ENCODE measurements around the gene MAP3K4.

The MAP3K4 gene

GRCh38 chr6:161061576-161061975 is 70.0 kb downstream of the MAP3K4 start:
- TF ChIP-seq CTCF (conservative IDR thresholded peaks at IDR 0.05; ENCODE audit: low read length) (no peak), EZH2phosphoT487 (IDR thresholded peaks at IDR 0.05; ENCODE audit: borderline replicate concordance) (no peak)
- Histone ChIP-seq H3K9me3 (ENCODE audit: insufficient read depth, low read depth, low read length) (no peaks in the 10 kb centered on the region), H3K4me3 (ENCODE audit: low read length, poor library complexity, severe bottlenecking) (no peak overlapping the region), H3K79me2 (ENCODE audit: insufficient read depth, low read length) (0 out of 2 replicates have a peak, but pooled peaks cover 8% of the 10 kb centered on the region), H3F3A (ENCODE audit: low read depth) (no peaks in the 10 kb centered on the region), H3K9ac (ENCODE audit: low read depth, low read length, poor library complexity, severe bottlenecking) (no peak overlapping the region), H4K20me1 (ENCODE audit: insufficient read depth, low read length, poor library complexity, severe bottlenecking) (no peaks in the 10 kb centered on the region), H3K4me2 (ENCODE audit: low read depth, low read length, poor library complexity, severe bottlenecking) (no peak overlapping the region), H3K27me3 (ENCODE audit: insufficient read depth, low read length, poor library complexity, severe bottlenecking) (no peaks in the 10 kb centered on the region), H2AFZ (ENCODE audit: low read length) (no peak overlapping the region), H3K4me1 (ENCODE audit: insufficient read depth, low read length, poor library complexity, severe bottlenecking) (no peaks in the 10 kb centered on the region), H3K9me2 (replicated peaks; ENCODE audit: low read depth, low read length) (no peaks in the 10 kb centered on the region), H3K36me3 (ENCODE audit: insufficient read depth, low read length) (peaks cover 3% of the 10 kb centered on the region; the same call in 1 of the 2 replicates)

DNA sequence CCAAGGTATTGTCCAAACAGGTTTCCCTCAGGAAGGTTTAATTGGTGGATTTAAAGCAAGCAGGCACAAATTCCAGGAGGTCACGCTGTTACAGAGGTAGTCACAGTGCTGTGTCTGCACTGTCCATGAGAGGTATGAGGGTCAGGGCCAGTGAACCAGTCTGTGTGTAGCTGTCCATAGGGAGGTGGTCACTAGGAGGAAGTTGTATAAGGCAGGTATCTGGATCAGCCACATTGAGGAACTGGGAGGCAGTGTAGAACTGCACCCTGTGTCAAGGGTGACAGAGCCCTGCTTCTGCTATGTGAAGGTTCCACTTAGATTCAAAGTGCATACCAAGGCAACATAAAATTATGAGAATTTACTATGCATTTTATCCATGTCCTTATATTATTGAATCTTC is 73.3 kb downstream of the MAP3K4 start:
- TF ChIP-seq CTCF (conservative IDR thresholded peaks at IDR 0.05; ENCODE audit: low read length): no peak
- TF ChIP-seq EZH2phosphoT487 (IDR thresholded peaks at IDR 0.05; ENCODE audit: borderline replicate concordance): no peak
- H3K4me1 ChIP-seq (ENCODE audit: insufficient read depth, low read length, poor library complexity, severe bottlenecking): peaks cover 15% of the 10 kb centered on the region
- H4K20me1 ChIP-seq (ENCODE audit: insufficient read depth, low read length, poor library complexity, severe bottlenecking): peaks cover 6% of the 10 kb centered on the region
- no peaks in the 10 kb centered on the region for H3F3A ChIP-seq (ENCODE audit: low read depth)
- no peaks in the 10 kb centered on the region for H3K27me3 ChIP-seq (ENCODE audit: insufficient read depth, low read length, poor library complexity, severe bottlenecking)
- H3K4me3 ChIP-seq (ENCODE audit: low read length, poor library complexity, severe bottlenecking): no peak overlapping the region
- no peak overlapping the region for H3K4me2 ChIP-seq (ENCODE audit: low read depth, low read length, poor library complexity, severe bottlenecking)
- peaks cover 11% of the 10 kb centered on the region; the same call in 1 of the 2 replicates for H3K79me2 ChIP-seq (ENCODE audit: insufficient read depth, low read length)
- H3K9ac ChIP-seq (ENCODE audit: low read depth, low read length, poor library complexity, severe bottlenecking): no peak overlapping the region
- no peaks in the 10 kb centered on the region for H3K9me3 ChIP-seq (ENCODE audit: insufficient read depth, low read depth, low read length)
- H3K9me2 ChIP-seq (replicated peaks; ENCODE audit: low read depth, low read length): no peaks in the 10 kb centered on the region
- H3K36me3 ChIP-seq (ENCODE audit: insufficient read depth, low read length): peaks cover 3% of the 10 kb centered on the region; the same call in 1 of the 2 replicates
- H2AFZ ChIP-seq (ENCODE audit: low read length): no peak overlapping the region

DNA sequence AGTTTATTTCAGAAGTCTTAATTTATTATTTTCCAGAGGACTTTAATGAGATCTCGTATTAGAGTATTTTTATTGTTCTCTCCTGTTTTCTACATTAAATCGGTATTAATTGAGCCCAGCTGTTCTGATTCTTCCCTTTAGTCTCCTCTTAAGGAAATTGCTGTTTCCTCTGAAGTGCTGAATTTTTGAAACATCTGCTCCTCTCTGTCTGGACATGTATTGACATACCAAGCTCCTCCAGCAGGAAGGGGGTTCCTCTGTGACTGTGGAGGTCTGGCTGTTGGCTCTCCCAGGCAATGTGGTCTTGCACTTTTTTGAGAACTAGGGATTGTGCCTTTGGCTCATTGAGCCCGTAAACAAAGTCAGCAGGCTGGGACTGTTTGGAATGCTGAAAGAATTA is 74.9 kb downstream of the MAP3K4 start:
- Histone ChIP-seq H3K9me2 (replicated peaks; ENCODE audit: low read depth, low read length) (no peaks in the 10 kb centered on the region), H3K9me3 (ENCODE audit: insufficient read depth, low read depth, low read length) (no peaks in the 10 kb centered on the region), H2AFZ (ENCODE audit: low read length) (no peak overlapping the region), H3K4me2 (ENCODE audit: low read depth, low read length, poor library complexity, severe bottlenecking) (no peak overlapping the region), H3K9ac (ENCODE audit: low read depth, low read length, poor library complexity, severe bottlenecking) (no peak overlapping the region), H3K36me3 (ENCODE audit: insufficient read depth, low read length) (peaks cover 10% of the 10 kb centered on the region; the same call in 1 of the 2 replicates), H3K4me3 (ENCODE audit: low read length, poor library complexity, severe bottlenecking) (no peak overlapping the region), H3F3A (ENCODE audit: low read depth) (no peaks in the 10 kb centered on the region), H3K27me3 (ENCODE audit: insufficient read depth, low read length, poor library complexity, severe bottlenecking) (no peaks in the 10 kb centered on the region), H3K79me2 (ENCODE audit: insufficient read depth, low read length) (peaks cover 11% of the 10 kb centered on the region; the same call in 1 of the 2 replicates), H4K20me1 (ENCODE audit: insufficient read depth, low read length, poor library complexity, severe bottlenecking) (peaks cover 13% of the 10 kb centered on the region), H3K4me1 (ENCODE audit: insufficient read depth, low read length, poor library complexity, severe bottlenecking) (peaks cover 15% of the 10 kb centered on the region)
- TF ChIP-seq EZH2phosphoT487 (IDR thresholded peaks at IDR 0.05; ENCODE audit: borderline replicate concordance) (no peak), CTCF (conservative IDR thresholded peaks at IDR 0.05; ENCODE audit: low read length) (no peak)
